SU-DHL-6 (cell line): ENCODE data around the gene HECW1.
"Not testable (repeated sequence)": the region's sequence is repeated elsewhere in the genome, so short reads cannot be mapped to it uniquely, and the experiment has no call there.

Source experiments
- H2AFZ ChIP-seq: fragments of 200-600 bp; sonication (generic); 2 replicates; pipeline ENCODE4 v1.6.1; 2014; ENCODE audit warnings: low read depth, mild to moderate bottlenecking, moderate library complexity, mixed read lengths, antibody characterized with exemption, low read length; ENCODE audit not compliant: severe bottlenecking
- H3F3A ChIP-seq: fragments of 200-600 bp; shearing (Covaris generic); 2 replicates; pipeline ENCODE4 v1.6.0; 2016; ENCODE audit warnings: antibody characterized with exemption, mild to moderate bottlenecking; ENCODE audit not compliant: insufficient read depth
- H3K27ac ChIP-seq: fragments of 200-600 bp; sonication (generic); 2 replicates; pipeline ENCODE4 v1.5.1; 2016; ENCODE audit warnings: low read depth, mild to moderate bottlenecking, low read length, moderate library complexity, mixed read lengths
- H3K27me3 ChIP-seq: fragments of 200-600 bp; sonication (generic), shearing (Covaris generic); 2 replicates; pipeline ENCODE4 v1.6.0; 2014; ENCODE audit warnings: mild to moderate bottlenecking, low read length
- H3K36me3 ChIP-seq: fragments of 200-600 bp; sonication (generic); 2 replicates; pipeline ENCODE4 v1.6.1; 2014; ENCODE audit warnings: mild to moderate bottlenecking, low read length, mixed read lengths
- H3K4me2 ChIP-seq: fragments of 300-600, 200-600 bp; shearing (Covaris generic), sonication (generic); 2 replicates; pipeline ENCODE4 v1.6.0; 2014; ENCODE audit warnings: low read length, low read depth, mild to moderate bottlenecking; ENCODE audit not compliant: poor library complexity, severe bottlenecking
- H3K4me3 ChIP-seq: fragments of 200-600 bp; sonication (generic); 2 replicates; pipeline ENCODE4 v1.5.1; 2014; ENCODE audit warnings: antibody characterized with exemption, low read length, mild to moderate bottlenecking, mixed read lengths; ENCODE audit not compliant: insufficient read depth, poor library complexity, severe bottlenecking
- H3K79me2 ChIP-seq: fragments of 200-600 bp; sonication (generic); 2 replicates; pipeline ENCODE4 v1.6.1; 2014; ENCODE audit warnings: mild to moderate bottlenecking, low read length, moderate library complexity; ENCODE audit not compliant: insufficient read depth
- H3K9ac ChIP-seq: fragments of 200-600 bp; sonication (generic); 2 replicates; pipeline ENCODE4 v1.7.0; 2014; ENCODE audit warnings: mild to moderate bottlenecking, low read length
- H3K9me2 ChIP-seq: fragments of 200-600 bp; sonication (generic); replicated peaks from 2 replicates; pipeline ENCODE4 v1.6.1; 2014; ENCODE audit warnings: low read length; ENCODE audit not compliant: insufficient read depth
- H3K9me3 ChIP-seq: fragments of 200-600 bp; sonication (generic); 2 replicates; pipeline ENCODE4 v1.6.1; 2014; ENCODE audit warnings: low read length, mixed read lengths; ENCODE audit not compliant: insufficient read depth
- H4K20me1 ChIP-seq: fragments of 200-600 bp; sonication (generic); 2 replicates; pipeline ENCODE4 v1.6.1; 2014; ENCODE audit warnings: low read depth, mild to moderate bottlenecking, antibody characterized with exemption, low read length, moderate library complexity, mixed read lengths
- EZH2phosphoT487 ChIP-seq: fragments of 200-600 bp; sonication (generic), shearing (Covaris generic); conservative IDR thresholded peaks from 2 replicates; pipeline ENCODE4 v1.6.1; 2018; ENCODE audit warnings: mild to moderate bottlenecking, antibody characterized with exemption, low read length, moderate library complexity, mixed read lengths
- TF ChIP-seq, protein P1 (sequence below): fragments of 200-600 bp; sonication (generic); IDR thresholded peaks from one replicate; pipeline ENCODE4 v1.5.1; 2017; ENCODE audit warnings: antibody characterized with exemption, mild to moderate bottlenecking, low read length, moderate library complexity; ENCODE audit not compliant: insufficient read depth, poor library complexity, severe bottlenecking

HECW1 gene

DNA sequence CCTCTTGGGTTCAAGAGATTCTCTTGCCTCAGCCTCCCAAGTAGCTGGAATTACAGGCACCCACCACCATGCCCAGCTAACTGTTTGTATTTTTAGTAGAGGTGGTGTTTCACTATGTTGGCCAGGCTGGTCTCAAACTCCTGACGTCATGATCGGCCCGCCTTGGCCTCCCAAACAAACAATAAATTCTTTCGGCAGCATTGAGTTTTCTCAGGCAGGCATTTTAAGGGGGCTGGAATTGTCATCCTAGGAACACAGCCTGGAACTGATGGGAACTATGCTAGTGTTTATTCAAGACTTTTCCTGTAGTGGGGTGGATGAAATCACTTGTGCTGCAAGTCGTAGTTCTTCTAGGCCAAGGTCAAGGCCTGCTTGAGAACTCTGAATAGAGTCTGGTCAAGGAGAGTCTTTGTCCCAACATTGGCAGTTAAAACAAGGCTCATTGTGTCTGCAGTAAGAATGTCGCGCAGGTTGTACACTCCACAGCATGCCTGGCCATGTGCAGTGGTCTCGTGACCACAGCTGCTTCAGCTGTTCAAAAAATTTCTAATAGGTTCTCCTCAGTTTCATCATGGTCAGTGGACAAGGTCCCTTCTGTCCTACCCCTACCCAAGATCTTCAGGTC is 92.8 kb downstream of the HECW1 start:
- no peaks in the 10 kb centered on the region for H3K9me3 ChIP-seq
- H3K4me2 ChIP-seq: no peak overlapping the region
- no peak overlapping the region for H2AFZ ChIP-seq
- no peaks in the 10 kb centered on the region for H3K27me3 ChIP-seq
- no peak overlapping the region for H3K4me3 ChIP-seq
- no peaks in the 10 kb centered on the region for H3K79me2 ChIP-seq
- no peaks in the 10 kb centered on the region for H4K20me1 ChIP-seq
- H3K9me2 ChIP-seq: no peaks in the 10 kb centered on the region
- no peaks in the 10 kb centered on the region for H3F3A ChIP-seq
- no peak overlapping the region for H3K27ac ChIP-seq
- no peak overlapping the region for H3K9ac ChIP-seq
- no peaks in the 10 kb centered on the region for H3K36me3 ChIP-seq
- no peak for TF ChIP-seq EZH2phosphoT487
- TF ChIP-seq, protein P1, sequence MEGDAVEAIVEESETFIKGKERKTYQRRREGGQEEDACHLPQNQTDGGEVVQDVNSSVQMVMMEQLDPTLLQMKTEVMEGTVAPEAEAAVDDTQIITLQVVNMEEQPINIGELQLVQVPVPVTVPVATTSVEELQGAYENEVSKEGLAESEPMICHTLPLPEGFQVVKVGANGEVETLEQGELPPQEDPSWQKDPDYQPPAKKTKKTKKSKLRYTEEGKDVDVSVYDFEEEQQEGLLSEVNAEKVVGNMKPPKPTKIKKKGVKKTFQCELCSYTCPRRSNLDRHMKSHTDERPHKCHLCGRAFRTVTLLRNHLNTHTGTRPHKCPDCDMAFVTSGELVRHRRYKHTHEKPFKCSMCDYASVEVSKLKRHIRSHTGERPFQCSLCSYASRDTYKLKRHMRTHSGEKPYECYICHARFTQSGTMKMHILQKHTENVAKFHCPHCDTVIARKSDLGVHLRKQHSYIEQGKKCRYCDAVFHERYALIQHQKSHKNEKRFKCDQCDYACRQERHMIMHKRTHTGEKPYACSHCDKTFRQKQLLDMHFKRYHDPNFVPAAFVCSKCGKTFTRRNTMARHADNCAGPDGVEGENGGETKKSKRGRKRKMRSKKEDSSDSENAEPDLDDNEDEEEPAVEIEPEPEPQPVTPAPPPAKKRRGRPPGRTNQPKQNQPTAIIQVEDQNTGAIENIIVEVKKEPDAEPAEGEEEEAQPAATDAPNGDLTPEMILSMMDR: no peak

DNA sequence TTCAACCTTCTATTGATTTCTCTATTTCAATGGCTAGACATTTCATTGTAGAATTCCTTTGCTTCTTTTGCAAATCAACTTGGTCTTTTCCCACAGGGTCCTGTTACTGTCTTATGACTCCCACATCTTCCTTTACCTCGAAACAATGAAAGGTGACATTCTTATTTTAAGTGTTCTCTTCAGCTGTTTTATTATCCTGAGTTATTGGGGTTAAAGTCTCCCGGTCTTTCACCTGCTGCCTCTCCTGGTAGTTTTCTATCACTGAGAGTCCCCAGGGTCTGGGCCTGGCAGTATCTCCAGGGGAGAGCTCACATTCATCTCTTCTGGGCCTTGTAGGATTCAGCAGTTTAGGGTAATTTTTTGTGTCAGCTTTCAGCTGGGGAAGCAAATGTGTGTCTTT is 95.8 kb downstream of the HECW1 start:
- H3K27ac ChIP-seq: no peak overlapping the region
- no peak overlapping the region for H3K4me2 ChIP-seq
- no peak overlapping the region for H3K9ac ChIP-seq
- no peaks in the 10 kb centered on the region for H3K27me3 ChIP-seq
- no peak overlapping the region for H2AFZ ChIP-seq
- H3K4me3 ChIP-seq: no peak overlapping the region
- no peaks in the 10 kb centered on the region for H3K9me3 ChIP-seq
- H3K36me3 ChIP-seq: no peaks in the 10 kb centered on the region
- no peaks in the 10 kb centered on the region for H3F3A ChIP-seq
- H3K79me2 ChIP-seq: no peaks in the 10 kb centered on the region
- H3K9me2 ChIP-seq: no peaks in the 10 kb centered on the region
- TF ChIP-seq EZH2phosphoT487: no peak
- TF ChIP-seq, protein P1: no peak
- H4K20me1 ChIP-seq: no peaks in the 10 kb centered on the region

DNA sequence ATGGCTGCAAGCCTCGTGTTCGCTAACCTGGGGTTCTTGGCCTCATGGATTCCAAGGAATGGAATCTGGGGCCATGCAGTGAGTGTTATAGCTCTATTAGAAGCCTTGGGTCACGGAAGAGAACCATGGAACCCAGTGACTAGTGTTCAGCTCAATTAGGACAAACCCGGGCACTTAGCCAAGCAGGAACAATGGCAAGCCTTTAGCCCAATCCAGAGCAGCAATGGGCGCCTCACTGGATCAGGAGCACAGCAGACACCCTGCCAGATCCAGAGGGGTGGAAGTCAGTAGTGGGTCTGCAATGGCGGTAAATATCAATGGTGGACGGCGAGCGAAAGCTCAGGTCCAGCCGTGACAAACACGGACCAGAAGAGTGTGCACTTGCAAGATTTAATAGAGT is 98.1 kb downstream of the HECW1 start:
- H3K27ac ChIP-seq, H4K20me1 ChIP-seq, H2AFZ ChIP-seq, H3K9me2 ChIP-seq, H3K4me3 ChIP-seq, H3K36me3 ChIP-seq, H3K4me2 ChIP-seq, H3F3A ChIP-seq, H3K27me3 ChIP-seq, H3K9me3 ChIP-seq, H3K79me2 ChIP-seq, H3K9ac ChIP-seq: not testable (repeated sequence)

DNA sequence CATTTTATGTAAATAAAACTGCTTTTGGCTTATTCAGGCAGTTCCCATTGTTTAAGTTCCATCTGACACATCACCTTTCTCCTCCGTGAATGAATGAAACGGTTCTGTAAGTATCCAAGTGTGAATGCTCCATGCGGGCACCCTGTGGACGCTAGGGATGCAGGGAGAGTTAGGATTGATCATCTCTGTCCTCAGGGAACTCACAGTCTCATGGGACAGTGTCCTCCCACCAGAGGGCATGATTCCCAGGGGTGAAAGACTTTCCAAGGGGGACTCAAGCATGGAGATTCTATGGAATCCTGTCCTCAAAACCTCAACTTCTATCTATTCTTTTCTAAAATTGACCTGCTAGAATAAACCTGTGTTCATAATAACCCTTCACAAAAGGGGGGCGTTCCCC is 98.8 kb downstream of the HECW1 start:
- H3K4me3 ChIP-seq: no peak overlapping the region
- no peaks in the 10 kb centered on the region for H3K9me3 ChIP-seq
- H3F3A ChIP-seq: no peaks in the 10 kb centered on the region
- no peak overlapping the region for H3K4me2 ChIP-seq
- no peaks in the 10 kb centered on the region for H3K79me2 ChIP-seq
- H2AFZ ChIP-seq: no peak overlapping the region
- no peaks in the 10 kb centered on the region for H4K20me1 ChIP-seq
- H3K36me3 ChIP-seq: no peaks in the 10 kb centered on the region
- TF ChIP-seq EZH2phosphoT487: no peak
- TF ChIP-seq, protein P1: no peak
- H3K27ac ChIP-seq: no peak overlapping the region
- H3K27me3 ChIP-seq: no peaks in the 10 kb centered on the region; the same call in 1 of the 2 replicates
- no peak overlapping the region for H3K9ac ChIP-seq
- no peaks in the 10 kb centered on the region for H3K9me2 ChIP-seq
